H9 (cell line): ENCODE measurements around the gene TECTA. TPM values are rescaled to one million over a fixed set of nuclear protein-coding genes. Genes with fewer than 3 reads are reported as not detected.

ENCODE experiments used
- DNase-seq: peaks from one replicate; pipeline ENCODE4 v3.0.0-alpha.2; 2017
- H2AFZ ChIP-seq: one replicate; pipeline ENCODE4 v1.6.1; 2013; ENCODE audit warnings: mild to moderate bottlenecking, low read length, control low read depth, moderate library complexity
- H2AK5ac ChIP-seq: 2 replicates; pipeline ENCODE4 v1.6.1; 2013; ENCODE audit warnings: low read length, control low read depth, mixed read lengths; ENCODE audit not compliant: insufficient read length
- H2BK120ac ChIP-seq: one replicate; pipeline ENCODE4 v1.6.1; 2013; ENCODE audit warnings: low read depth, mild to moderate bottlenecking, low read length, control low read depth, inconsistent platforms; ENCODE audit not compliant: poor library complexity, severe bottlenecking
- H2BK12ac ChIP-seq: 2 replicates; pipeline ENCODE4 v1.6.1; 2013; ENCODE audit warnings: low read length, control low read depth, mixed read lengths, low read depth; ENCODE audit not compliant: insufficient read length
- H2BK15ac ChIP-seq: 2 replicates; pipeline ENCODE4 v1.6.1; 2013; ENCODE audit warnings: low read depth, low read length, control low read depth
- H2BK20ac ChIP-seq: one replicate; pipeline ENCODE4 v1.6.1; 2013; ENCODE audit warnings: low read depth, mild to moderate bottlenecking, low read length, control low read depth, inconsistent platforms; ENCODE audit not compliant: poor library complexity, severe bottlenecking
- H2BK5ac ChIP-seq: 2 replicates; pipeline ENCODE4 v1.6.1; 2013; ENCODE audit warnings: low read length, control low read depth, mixed read lengths; ENCODE audit not compliant: insufficient read length
- H3K14ac ChIP-seq: 2 replicates; pipeline ENCODE4 v1.6.1; 2013; ENCODE audit warnings: low read length, control low read depth; ENCODE audit not compliant: insufficient read depth
- H3K18ac ChIP-seq: 2 replicates; pipeline ENCODE4 v1.6.1; 2013; ENCODE audit warnings: low read depth, mild to moderate bottlenecking, mixed read lengths, low read length, control low read depth; ENCODE audit not compliant: insufficient read length
- H3K23ac ChIP-seq: 2 replicates; pipeline ENCODE4 v1.6.1; 2013; ENCODE audit warnings: low read length, control low read depth, mixed read lengths, low read depth; ENCODE audit not compliant: insufficient read length
- H3K23me2 ChIP-seq: 2 replicates; pipeline ENCODE4 v1.6.1; 2013; ENCODE audit warnings: low read depth, mild to moderate bottlenecking, mixed read lengths, low read length, control low read depth; ENCODE audit not compliant: insufficient read length, poor library complexity, severe bottlenecking
- H3K27ac ChIP-seq: 2 replicates; pipeline ENCODE4 v1.5.1; 2013; ENCODE audit warnings: low read length, control low read depth, mixed read lengths, low read depth; ENCODE audit not compliant: insufficient read length
- H3K27me3 ChIP-seq: 2 replicates; pipeline ENCODE4 v1.6.1; 2013; ENCODE audit warnings: low read length, control low read depth, inconsistent platforms; ENCODE audit not compliant: insufficient read depth
- H3K4ac ChIP-seq: 2 replicates; pipeline ENCODE4 v1.6.1; 2013; ENCODE audit warnings: low read depth, mild to moderate bottlenecking, control low read depth, inconsistent platforms, low read length, moderate library complexity
- H3K4me1 ChIP-seq: 2 replicates; pipeline ENCODE4 v1.6.1; 2013; ENCODE audit warnings: low read length, control low read depth, inconsistent platforms; ENCODE audit not compliant: insufficient read depth
- H3K4me2 ChIP-seq: 2 replicates; pipeline ENCODE4 v1.6.1; 2013; ENCODE audit warnings: low read length, control low read depth, mixed read lengths; ENCODE audit not compliant: insufficient read length, insufficient read depth
- H3K56ac ChIP-seq: 2 replicates; pipeline ENCODE4 v1.6.1; 2013; ENCODE audit warnings: low read depth, mild to moderate bottlenecking, mixed read lengths, low read length, control low read depth; ENCODE audit not compliant: insufficient read length
- H3K79me1 ChIP-seq: 2 replicates; pipeline ENCODE4 v1.6.1; 2013; ENCODE audit warnings: low read depth, mild to moderate bottlenecking, moderate library complexity, low read length, control low read depth, inconsistent platforms; ENCODE audit not compliant: insufficient read depth, poor library complexity, severe bottlenecking
- H3K79me2 ChIP-seq: 2 replicates; pipeline ENCODE4 v1.6.1; 2013; ENCODE audit warnings: low read length, control low read depth, inconsistent platforms; ENCODE audit not compliant: insufficient read depth
- H3K9ac ChIP-seq: 2 replicates; pipeline ENCODE4 v1.6.1; 2013; ENCODE audit warnings: low read length, control low read depth, mixed read lengths; ENCODE audit not compliant: insufficient read length; ENCODE audit errors: extremely low read depth
- H3K9me3 ChIP-seq: one replicate; pipeline ENCODE4 v1.6.1; 2013; ENCODE audit warnings: low read depth, low read length, inconsistent platforms; ENCODE audit not compliant: control insufficient read depth
- H3T11ph ChIP-seq: one replicate; pipeline ENCODE4 v1.6.1; 2013; ENCODE audit warnings: mild to moderate bottlenecking, low read length, control low read depth, inconsistent platforms
- H4K20me1 ChIP-seq: one replicate; pipeline ENCODE4 v1.6.1; 2013; ENCODE audit not compliant: control insufficient read depth, insufficient read length, insufficient read depth
- H4K5ac ChIP-seq: 2 replicates; pipeline ENCODE4 v1.6.1; 2013; ENCODE audit warnings: low read depth, mild to moderate bottlenecking, mixed read lengths, low read length, control low read depth; ENCODE audit not compliant: insufficient read length
- H4K8ac ChIP-seq: replicated peaks from 2 replicates; pipeline ENCODE4 v1.6.1; 2013; ENCODE audit warnings: low read length, control low read depth, mixed read lengths, low read depth; ENCODE audit not compliant: insufficient read length
- H4K91ac ChIP-seq: 2 replicates; pipeline ENCODE4 v1.6.1; 2013; ENCODE audit warnings: low read depth, mild to moderate bottlenecking, moderate library complexity, mixed read lengths, low read length, control low read depth; ENCODE audit not compliant: insufficient read length
- H3K27ac Mint-ChIP-seq, 3 experiments: 2 replicates in 2 of 3; 3 replicates in 1 of 3; pipeline ENCODE4 v1.8.0; 2020 to 2021; ENCODE audit warnings: mixed read lengths in 3 of 3, mild to moderate bottlenecking in 1 of 3, moderate library complexity in 1 of 3
- H3K27me3 Mint-ChIP-seq: 2 replicates; pipeline ENCODE4 v1.8.0; 2021; ENCODE audit warnings: low read depth, mild to moderate bottlenecking, moderate library complexity, mixed read lengths
- H3K36me3 Mint-ChIP-seq, 3 experiments: 2 replicates in 2 of 3; 3 replicates in 1 of 3; pipeline ENCODE4 v1.8.0; 2020 to 2021; ENCODE audit warnings: low read depth in 3 of 3, mixed read lengths in 3 of 3; ENCODE audit not compliant: insufficient read depth in 1 of 3
- H3K4me1 Mint-ChIP-seq, 2 experiments: 2 replicates each; pipeline ENCODE4 v1.8.0; 2020; ENCODE audit warnings: mixed read lengths in 2 of 2
- H3K4me3 Mint-ChIP-seq, 2 experiments: 2 replicates in 1 of 2; 3 replicates in 1 of 2; pipeline ENCODE4 v1.8.0; 2020 to 2021; ENCODE audit warnings: mild to moderate bottlenecking in 2 of 2, mixed read lengths in 2 of 2, moderate library complexity in 1 of 2
- H3K9me3 Mint-ChIP-seq, 2 experiments: 2 replicates in 1 of 2; 3 replicates in 1 of 2; pipeline ENCODE4 v1.8.0; 2020; ENCODE audit warnings: mild to moderate bottlenecking in 2 of 2, mixed read lengths in 2 of 2, moderate library complexity in 1 of 2
- WGBS: extraction: QIAGEN DNeasy Blood & Tissue Kit; methylation state at CpG from one replicate; pipeline ENCODE4 v1.1.7; 2013; ENCODE audit warnings: missing lambda C conversion rate, low lambda C conversion rate, mixed read lengths; ENCODE audit not compliant: insufficient read length; ENCODE audit errors: extremely low coverage; 5-methylcytosine and 5-hydroxymethylcytosine counted together
- total RNA-seq: library from RNA; stranded (reverse); gene quantifications from 2 replicates; pipeline ENCODE4 v1.2.1, GENCODE V29; 2021
- TF ChIP-seq, protein P1 (sequence below): fragments of 200-600 bp; sonication (generic); conservative IDR thresholded peaks from 3 replicates; pipeline ENCODE4 v1.8.0; 2021; ENCODE audit warnings: antibody characterized with exemption, mild to moderate bottlenecking

TECTA gene
- total RNA-seq, 1 experiment from 2014 or later, result 0.66 TPM

DNA sequence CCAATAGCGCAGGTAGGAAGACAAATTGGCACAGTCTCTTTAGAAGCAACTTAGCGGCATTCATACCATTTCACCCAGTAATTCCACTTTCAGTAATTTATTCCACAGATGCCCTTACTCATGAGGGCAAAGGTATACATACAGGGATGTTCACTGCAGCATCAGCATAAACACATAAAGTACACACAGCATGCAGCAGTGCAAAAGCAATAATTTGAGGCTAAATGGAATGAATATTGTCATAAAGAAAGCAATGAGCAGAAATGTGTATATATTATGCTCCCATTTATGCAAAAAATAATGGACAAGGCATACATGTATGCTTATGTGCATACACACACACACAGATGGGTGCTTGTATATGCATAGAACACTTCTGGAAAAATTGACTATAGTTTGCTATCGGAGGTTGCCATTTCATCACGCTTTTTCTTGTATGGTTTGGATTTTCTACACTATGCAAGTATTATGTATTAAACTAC lies 50.2 kb downstream of the TECTA start:
- no peak overlapping the region for H2BK20ac ChIP-seq
- no peak overlapping the region for H3K9ac ChIP-seq
- no peaks in the 10 kb centered on the region for H3K79me2 ChIP-seq
- no peak overlapping the region for H3K27ac ChIP-seq
- TF ChIP-seq, protein P1, sequence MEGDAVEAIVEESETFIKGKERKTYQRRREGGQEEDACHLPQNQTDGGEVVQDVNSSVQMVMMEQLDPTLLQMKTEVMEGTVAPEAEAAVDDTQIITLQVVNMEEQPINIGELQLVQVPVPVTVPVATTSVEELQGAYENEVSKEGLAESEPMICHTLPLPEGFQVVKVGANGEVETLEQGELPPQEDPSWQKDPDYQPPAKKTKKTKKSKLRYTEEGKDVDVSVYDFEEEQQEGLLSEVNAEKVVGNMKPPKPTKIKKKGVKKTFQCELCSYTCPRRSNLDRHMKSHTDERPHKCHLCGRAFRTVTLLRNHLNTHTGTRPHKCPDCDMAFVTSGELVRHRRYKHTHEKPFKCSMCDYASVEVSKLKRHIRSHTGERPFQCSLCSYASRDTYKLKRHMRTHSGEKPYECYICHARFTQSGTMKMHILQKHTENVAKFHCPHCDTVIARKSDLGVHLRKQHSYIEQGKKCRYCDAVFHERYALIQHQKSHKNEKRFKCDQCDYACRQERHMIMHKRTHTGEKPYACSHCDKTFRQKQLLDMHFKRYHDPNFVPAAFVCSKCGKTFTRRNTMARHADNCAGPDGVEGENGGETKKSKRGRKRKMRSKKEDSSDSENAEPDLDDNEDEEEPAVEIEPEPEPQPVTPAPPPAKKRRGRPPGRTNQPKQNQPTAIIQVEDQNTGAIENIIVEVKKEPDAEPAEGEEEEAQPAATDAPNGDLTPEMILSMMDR, result no peak
- no peaks in the 10 kb centered on the region for H3K23me2 ChIP-seq
- Mint-ChIP-seq H3K27ac (no peak overlapping the region), H3K9me3 (no peaks in the 10 kb centered on the region), H3K4me3 (no peak overlapping the region), H3K27me3 (peaks cover 6% of the 10 kb centered on the region; the same call in 1 of the 2 replicates), H3K4me1 (peaks cover 7 to 10% of the 10 kb centered on the region in 2 experiments), H3K36me3 (no peaks in the 10 kb centered on the region)
- H2BK15ac ChIP-seq, result no peak overlapping the region
- no peaks in the 10 kb centered on the region for H4K20me1 ChIP-seq
- no peak overlapping the region for H3K4ac ChIP-seq
- H2BK120ac ChIP-seq, result no peak overlapping the region
- WGBS, result no CpG with 5 or more reads among the region's 4 CpGs
- H4K8ac ChIP-seq, result no peak overlapping the region
- H3K4me2 ChIP-seq, result no peak overlapping the region
- no peak overlapping the region for H2AK5ac ChIP-seq
- H3K56ac ChIP-seq, result no peak overlapping the region
- no peak overlapping the region for H3K14ac ChIP-seq
- no peaks in the 10 kb centered on the region for H3K27me3 ChIP-seq
- no peak overlapping the region for H2AFZ ChIP-seq
- H3K9me3 ChIP-seq, result no peaks in the 10 kb centered on the region
- no peak overlapping the region for H3K18ac ChIP-seq
- H3K4me1 ChIP-seq, result no peaks in the 10 kb centered on the region
- H3T11ph ChIP-seq, result no peak overlapping the region
- H3K79me1 ChIP-seq, result no peaks in the 10 kb centered on the region
- no peak overlapping the region for H4K91ac ChIP-seq
- no peak overlapping the region for H3K23ac ChIP-seq
- no peak overlapping the region for H4K5ac ChIP-seq
- no peak for DNase-seq
- H2BK12ac ChIP-seq, result no peak overlapping the region
- no peak overlapping the region for H2BK5ac ChIP-seq
